Measurements from ENCODE around the gene HIVEP2. TPM values are rescaled to one million over a fixed set of nuclear protein-coding genes. Genes with fewer than 3 reads are reported as not detected.

Gene HIVEP2
- total RNA-seq, 2 experiments from 2014 or later, result 30.2 to 35.4 TPM

- DNase-seq, result no peak
- Mint-ChIP-seq H3K36me3 (ENCODE audit: low read depth) (peaks cover 31% of the 10 kb centered on the region), H3K27ac (no peak overlapping the region), H3K4me1 (peaks cover 43% of the 10 kb centered on the region), H3K27me3 (no peaks in the 10 kb centered on the region), H3K9me3 (no peaks in the 10 kb centered on the region), H3K4me3 (no peak overlapping the region)
- ChIA-PET POLR2A (no interaction called here), CTCF (interaction anchor here (0.8 to 1.5 kb wide), 3 partner anchors 9 to 14 kb away, joined by 3 read pairs; no protein-coding TSS in a partner anchor)
These were observed 51.9 kb downstream of the HIVEP2 start for GRCh38 chr6:142893088-142893487.

DNA sequence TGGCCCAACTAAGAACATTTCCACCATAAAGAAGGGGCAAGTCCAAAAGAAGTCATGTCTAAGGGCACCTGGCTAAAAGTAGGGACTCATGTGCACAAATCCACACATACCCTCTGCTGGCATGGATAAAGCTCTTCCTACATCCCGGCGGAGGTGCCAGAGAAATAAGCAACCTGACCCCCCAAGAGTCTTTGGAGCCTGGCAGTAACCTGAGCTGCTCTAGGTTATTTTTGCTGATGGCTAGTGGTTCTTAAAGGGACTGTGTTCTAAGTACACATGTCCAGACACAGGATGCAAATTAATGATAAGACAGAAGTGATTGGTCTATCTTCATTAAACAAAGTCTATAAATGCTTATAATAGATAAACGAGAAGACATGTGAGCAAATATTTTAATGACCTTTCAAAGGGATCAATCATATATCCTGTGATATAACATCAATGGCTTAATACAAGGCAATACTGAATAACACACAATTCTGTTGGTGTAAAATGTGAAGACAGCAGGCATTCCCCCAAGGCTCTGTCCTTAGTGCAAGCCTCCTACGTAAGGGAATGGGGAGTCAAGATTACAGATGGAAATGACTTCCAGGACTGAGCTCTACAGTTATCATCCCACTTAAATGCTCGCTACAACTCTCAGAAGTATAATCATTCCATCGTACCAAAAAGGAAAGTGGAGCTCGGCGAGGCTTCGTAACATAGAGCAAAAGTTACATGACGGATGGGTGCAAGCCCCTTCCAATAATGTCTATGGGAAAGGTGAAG lies 52.5 kb downstream of the HIVEP2 start:
- CTCF ChIA-PET, result interaction anchor here (0.9 to 1.5 kb wide), 2 partner anchors 10 to 13 kb away, joined by 3 read pairs; no protein-coding TSS in a partner anchor
- Mint-ChIP-seq H3K9me3 (no peaks in the 10 kb centered on the region), H3K4me1 (peaks cover 49% of the 10 kb centered on the region), H3K27ac (no peak overlapping the region), H3K4me3 (no peak overlapping the region), H3K36me3 (ENCODE audit: low read depth) (peaks cover 36% of the 10 kb centered on the region), H3K27me3 (no peaks in the 10 kb centered on the region)
- POLR2A ChIA-PET, result no interaction called here
- no peak for DNase-seq

- CTCF ChIA-PET, result interaction anchor here (0.8 kb wide), 1 partner anchor 9 kb away, joined by 3 read pairs; no protein-coding TSS in a partner anchor
- no peak overlapping the region for H3K4me3 Mint-ChIP-seq
- H3K9me3 Mint-ChIP-seq, result no peaks in the 10 kb centered on the region
- no peaks in the 10 kb centered on the region for H3K27me3 Mint-ChIP-seq
- H3K27ac Mint-ChIP-seq, result no peak overlapping the region
- POLR2A ChIA-PET, result interaction anchor here (0.6 kb wide), 1 partner anchor 194 kb away, joined by 3 read pairs; no protein-coding TSS in a partner anchor
- H3K4me1 Mint-ChIP-seq, result peaks cover 59% of the 10 kb centered on the region
- DNase-seq, result no peak
- peaks cover 38% of the 10 kb centered on the region for H3K36me3 Mint-ChIP-seq (ENCODE audit: low read depth)
These were observed 53.5 kb downstream of the HIVEP2 start for GRCh38 chr6:142891454-142891853.

GRCh38 chr6:142888456-142888855 lies 56.5 kb downstream of the HIVEP2 start:
- Mint-ChIP-seq H3K27me3 (no peaks in the 10 kb centered on the region), H3K36me3 (ENCODE audit: low read depth) (peaks cover 23% of the 10 kb centered on the region), H3K27ac (peak overlapping the region; percentile 51), H3K9me3 (no peaks in the 10 kb centered on the region), H3K4me1 (peaks cover 78% of the 10 kb centered on the region), H3K4me3 (no peak overlapping the region)
- ChIA-PET POLR2A (no interaction called here), CTCF (interaction anchor here (1.2 to 2.5 kb wide), 2 partner anchors 14 to 45 kb away, joined by 5 to 9 read pairs; no protein-coding TSS in a partner anchor)
- DNase-seq, result no peak

DNA sequence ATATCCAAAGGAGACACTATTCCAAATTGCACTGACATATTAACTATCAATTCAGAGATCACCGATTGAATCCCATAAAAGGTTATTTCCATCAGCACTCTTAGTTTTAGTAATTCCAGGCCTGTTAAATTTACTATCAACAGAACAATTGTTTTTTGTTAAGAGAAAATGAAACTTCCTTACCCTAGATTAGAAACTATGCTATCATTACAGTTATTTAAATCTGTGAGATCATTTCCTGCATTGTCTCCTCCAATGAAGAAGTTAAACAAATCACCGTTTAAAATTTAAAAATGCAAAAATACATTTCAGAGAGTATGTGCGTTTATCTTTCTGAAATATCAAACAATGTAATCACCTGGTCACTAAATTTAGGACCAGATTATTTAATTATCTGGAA lies 57.5 kb downstream of the HIVEP2 start:
- Mint-ChIP-seq H3K27ac (peak overlapping the region; percentile 85), H3K4me1 (peaks cover 85% of the 10 kb centered on the region), H3K36me3 (ENCODE audit: low read depth) (peaks cover 26% of the 10 kb centered on the region), H3K9me3 (no peaks in the 10 kb centered on the region), H3K27me3 (no peaks in the 10 kb centered on the region), H3K4me3 (no peak overlapping the region)
- DNase-seq, result no peak
- ChIA-PET CTCF (no interaction called here), POLR2A (no interaction called here)

- Mint-ChIP-seq H3K9me3 (no peaks in the 10 kb centered on the region), H3K27ac (peak overlapping the region; percentile 85), H3K4me3 (peak overlapping the region; percentile 9), H3K4me1 (peaks cover 86% of the 10 kb centered on the region), H3K27me3 (no peaks in the 10 kb centered on the region), H3K36me3 (ENCODE audit: low read depth) (peaks cover 33% of the 10 kb centered on the region)
- ChIA-PET POLR2A (no interaction called here), CTCF (interaction anchor here (1.0 to 1.3 kb wide), 4 partner anchors 13 to 140 kb away, joined by 3 to 5 read pairs (median 3); no protein-coding TSS in a partner anchor)
- DNase-seq, result peak; percentile 33
These were observed 58.4 kb downstream of the HIVEP2 start for GRCh38 chr6:142886431-142887170.

DNA sequence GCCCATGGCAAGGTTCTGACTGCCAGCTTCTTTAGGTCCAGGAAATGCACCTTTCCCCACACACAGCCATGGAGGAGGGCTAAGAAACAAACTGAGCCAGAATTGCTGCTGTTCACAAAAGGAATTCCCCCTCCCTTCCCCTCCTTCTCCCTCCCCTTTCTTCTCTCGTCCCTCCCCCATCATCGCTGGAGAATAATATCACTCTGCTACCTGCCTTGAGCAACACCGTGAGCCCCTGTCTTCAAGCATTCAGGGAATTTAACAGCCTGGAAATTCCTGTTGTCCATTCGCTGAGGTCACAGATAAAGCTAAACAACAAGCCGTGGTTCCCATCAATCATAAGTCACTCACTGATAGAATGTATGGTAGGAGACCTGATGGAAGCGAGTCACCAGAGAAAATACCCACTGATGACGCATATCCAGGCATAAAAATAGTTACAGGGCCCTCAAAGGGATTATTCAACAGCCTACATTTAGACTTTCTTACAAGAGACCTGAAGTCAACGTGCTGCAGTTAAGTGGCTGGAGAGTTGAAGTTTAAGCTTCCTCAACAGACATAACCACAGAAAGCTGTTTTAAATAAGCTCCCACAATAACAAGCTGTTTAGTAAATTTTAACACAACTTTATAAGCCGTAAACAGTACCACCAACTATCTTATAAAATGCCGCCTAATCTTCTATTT lies 59.7 kb downstream of the HIVEP2 start:
- POLR2A ChIA-PET, result no interaction called here

DNA sequence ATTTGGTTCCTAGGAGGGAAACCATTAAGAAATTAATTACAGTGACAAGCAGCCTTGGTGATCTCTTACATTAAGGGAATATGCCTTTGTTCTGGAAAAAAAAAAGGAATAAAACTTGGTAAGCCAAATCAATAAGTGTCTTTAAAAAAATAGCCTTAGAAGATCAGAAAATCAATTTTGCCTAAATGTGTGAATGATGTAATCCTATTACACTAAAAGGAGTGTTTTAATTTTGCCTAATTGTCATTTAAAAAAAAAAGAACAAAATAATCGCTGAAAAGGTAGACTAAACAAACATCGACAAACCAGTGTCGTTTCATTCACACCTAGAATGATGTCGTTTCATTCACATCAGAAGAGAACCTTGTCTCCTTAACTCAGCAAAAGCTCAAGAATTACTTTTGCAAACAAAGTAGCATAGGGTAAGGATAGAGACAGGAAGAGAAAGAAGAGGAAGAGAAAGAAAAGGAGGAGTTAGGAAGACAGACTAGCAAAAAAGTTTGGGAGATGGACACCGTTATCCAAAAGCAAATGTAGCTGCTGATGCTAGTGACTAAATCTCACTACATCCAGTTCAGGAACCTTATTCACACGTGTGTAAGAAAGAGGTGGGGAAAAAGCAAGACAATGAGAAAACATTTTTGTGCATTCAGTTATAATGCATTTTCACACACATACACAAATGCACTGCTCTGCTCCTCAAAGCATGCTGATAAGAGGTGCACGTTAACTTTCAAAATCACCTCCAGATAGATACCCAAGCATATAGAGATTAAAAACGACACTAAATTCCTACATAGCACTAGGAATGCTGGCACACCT lies 60.6 kb downstream of the HIVEP2 start:
- no peaks in the 10 kb centered on the region for H3K9me3 Mint-ChIP-seq
- no peak for DNase-seq
- peaks cover 47% of the 10 kb centered on the region for H3K36me3 Mint-ChIP-seq (ENCODE audit: low read depth)
- ChIA-PET CTCF (interaction anchor here (1.2 kb wide), 1 partner anchor 135 kb away, joined by 3 read pairs; no protein-coding TSS in a partner anchor), POLR2A (no interaction called here)
- H3K4me3 Mint-ChIP-seq, result peak overlapping the region; percentile 87
- H3K4me1 Mint-ChIP-seq, result peaks cover 87% of the 10 kb centered on the region
- H3K27ac Mint-ChIP-seq, result peak overlapping the region; percentile 97
- no peaks in the 10 kb centered on the region for H3K27me3 Mint-ChIP-seq

More for the DNA sequence above, 59.7 kb downstream of the HIVEP2 start:
- H3K36me3 Mint-ChIP-seq (ENCODE audit: low read depth), result peaks cover 39% of the 10 kb centered on the region
- H3K9me3 Mint-ChIP-seq, result no peaks in the 10 kb centered on the region
- CTCF ChIA-PET, result interaction anchor here (1.2 to 1.3 kb wide), 4 partner anchors 14 to 138 kb away, joined by 3 to 5 read pairs (median 3); no protein-coding TSS in a partner anchor
- peak overlapping the region; percentile 87 for H3K4me3 Mint-ChIP-seq
- H3K27ac Mint-ChIP-seq, result peak overlapping the region; percentile 97
- H3K4me1 Mint-ChIP-seq, result peaks cover 83% of the 10 kb centered on the region
- DNase-seq, result peak; percentile 57
- no peaks in the 10 kb centered on the region for H3K27me3 Mint-ChIP-seq

- ChIA-PET POLR2A (no interaction called here), CTCF (interaction anchor here (1.1 to 3.1 kb wide), 11 partner anchors 8 to 38 kb away, joined by 3 to 18 read pairs (median 4); no protein-coding TSS in a partner anchor)
- Mint-ChIP-seq H3K4me1 (peaks cover 79% of the 10 kb centered on the region), H3K27me3 (no peaks in the 10 kb centered on the region), H3K4me3 (no peak overlapping the region), H3K27ac (peak overlapping the region; percentile 62), H3K36me3 (ENCODE audit: low read depth) (peaks cover 45% of the 10 kb centered on the region), H3K9me3 (no peaks in the 10 kb centered on the region)
- no peak for DNase-seq
These were observed 62.0 kb downstream of the HIVEP2 start for GRCh38 chr6:142883011-142883410.

DNA sequence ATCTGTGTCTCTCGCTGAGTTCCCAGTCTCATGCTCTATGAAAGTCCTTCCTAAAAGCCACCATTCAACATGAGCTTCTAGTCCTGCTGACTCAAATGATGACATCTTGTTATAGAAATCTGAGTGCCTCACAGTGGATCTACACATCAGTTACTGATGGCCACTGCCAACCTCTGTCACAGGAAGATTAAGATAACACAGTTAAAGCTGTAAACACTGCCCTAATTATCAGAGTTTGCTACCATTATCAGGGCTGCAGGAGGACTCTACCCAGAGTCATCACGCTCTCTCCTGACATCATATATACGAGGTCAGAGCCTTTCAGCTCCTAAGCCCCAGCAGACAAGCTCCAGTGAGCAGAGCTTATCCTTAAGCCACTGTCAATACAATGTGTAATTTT lies 63.2 kb downstream of the HIVEP2 start:
- H3K36me3 Mint-ChIP-seq (ENCODE audit: low read depth), result peaks cover 47% of the 10 kb centered on the region
- H3K9me3 Mint-ChIP-seq, result peaks cover 5% of the 10 kb centered on the region
- no peaks in the 10 kb centered on the region for H3K27me3 Mint-ChIP-seq
- no peak overlapping the region for H3K27ac Mint-ChIP-seq
- H3K4me1 Mint-ChIP-seq, result peaks cover 72% of the 10 kb centered on the region
- CTCF ChIA-PET, result interaction anchor here (0.8 to 3.1 kb wide), 4 partner anchors 9 to 58 kb away, joined by 3 to 18 read pairs (median 6); no protein-coding TSS in a partner anchor
- POLR2A ChIA-PET, result no interaction called here
- no peak for DNase-seq
- H3K4me3 Mint-ChIP-seq, result no peak overlapping the region

GRCh38 chr6:142881290-142881689 lies 63.7 kb downstream of the HIVEP2 start:
- POLR2A ChIA-PET, result no interaction called here
- Mint-ChIP-seq H3K27me3 (no peaks in the 10 kb centered on the region), H3K27ac (no peak overlapping the region), H3K4me3 (no peak overlapping the region), H3K9me3 (peaks cover 7% of the 10 kb centered on the region), H3K4me1 (peaks cover 70% of the 10 kb centered on the region), H3K36me3 (ENCODE audit: low read depth) (peaks cover 48% of the 10 kb centered on the region)
- no peak for DNase-seq
- CTCF ChIA-PET, result interaction anchor here (0.9 to 3.1 kb wide), 4 partner anchors 9 to 146 kb away, joined by 3 to 18 read pairs (median 6); no protein-coding TSS in a partner anchor

DNA sequence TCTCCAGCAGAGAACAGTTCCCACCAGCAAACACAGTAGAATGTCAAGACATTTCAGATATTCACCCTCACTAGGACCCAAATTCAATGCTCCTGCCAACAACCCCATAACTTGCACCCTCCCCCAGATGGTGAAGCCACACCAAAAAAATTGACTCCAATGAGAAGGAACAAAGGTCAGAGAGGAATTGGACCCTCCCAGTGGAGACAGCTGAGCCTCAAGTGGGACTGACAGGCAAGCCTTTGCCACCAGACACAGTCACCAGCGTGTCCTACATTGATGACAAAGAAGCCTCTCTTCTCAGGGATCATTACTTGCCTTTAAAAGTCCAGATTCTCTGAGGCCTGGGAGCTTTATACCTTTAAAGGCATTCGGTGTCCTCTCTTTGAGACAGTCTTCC lies 64.8 kb downstream of the HIVEP2 start:
- H3K27me3 Mint-ChIP-seq, result no peaks in the 10 kb centered on the region
- DNase-seq, result no peak
- ChIA-PET POLR2A (no interaction called here), CTCF (no interaction called here)
- H3K9me3 Mint-ChIP-seq, result peaks cover 9% of the 10 kb centered on the region
- H3K4me3 Mint-ChIP-seq, result no peak overlapping the region
- no peak overlapping the region for H3K27ac Mint-ChIP-seq
- peaks cover 70% of the 10 kb centered on the region for H3K4me1 Mint-ChIP-seq
- peaks cover 58% of the 10 kb centered on the region for H3K36me3 Mint-ChIP-seq (ENCODE audit: low read depth)

All from activated CD4-positive, alpha-beta T cell treated with anti-CD3 and anti-CD28 coated beads, Interleukin-2, amount 10 ng/mL, durations not matched to agents 7 days and 5 days (primary cell).